HL-60 (cell line): ENCODE measurements around the gene SH2D3A.

Experiments
- GABPA ChIP-seq: IDR thresholded peaks from 2 replicates; pipeline ENCODE4 v1.6.1; 2012; ENCODE audit warnings: low read depth
- POLR2AphosphoS5 ChIP-seq: IDR thresholded peaks from 2 replicates; pipeline ENCODE4 v1.6.1; 2012; ENCODE audit warnings: low read depth
- TF ChIP-seq, protein P1 (sequence below): IDR thresholded peaks from one replicate; pipeline ENCODE4 v1.5.1; 2011; ENCODE audit warnings: low read length, control low read depth, inconsistent platforms; ENCODE audit not compliant: insufficient read depth
- TF ChIP-seq, protein P2 (sequence below): IDR thresholded peaks from 2 replicates; pipeline ENCODE4 v1.6.1; 2012; ENCODE audit warnings: low read depth; ENCODE audit not compliant: insufficient replicate concordance

DNA sequence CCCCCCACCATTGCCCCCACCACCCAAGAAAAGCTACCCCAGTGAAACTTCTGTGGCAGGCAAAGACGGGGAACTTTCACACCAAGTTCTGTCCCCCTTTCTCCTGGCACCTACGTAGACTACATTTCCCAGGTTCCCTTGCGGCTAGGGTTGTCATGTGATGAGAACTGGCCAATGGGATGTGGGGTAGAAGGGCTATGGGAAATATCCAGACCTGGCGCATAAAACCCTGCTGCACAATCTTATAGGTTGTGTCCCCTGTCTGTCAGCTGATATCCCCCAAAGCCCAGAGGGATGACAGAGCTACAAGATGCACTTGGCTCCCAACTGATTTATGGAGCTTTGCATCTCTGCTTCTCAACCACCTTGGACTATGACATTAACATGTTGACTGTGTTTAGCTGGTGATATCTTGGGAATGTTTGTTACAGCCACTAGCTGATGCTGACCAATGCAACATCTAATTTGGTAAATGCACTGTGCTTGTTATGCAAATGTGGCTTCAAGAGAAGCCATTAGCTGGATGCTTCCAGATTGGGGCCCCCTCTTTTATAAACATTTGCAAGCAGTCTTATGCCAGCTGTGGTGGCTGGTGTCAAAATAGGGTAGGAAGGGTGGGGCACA is 6.1 kb downstream of the SH2D3A start:
- TF ChIP-seq POLR2AphosphoS5 = no peak
- TF ChIP-seq, protein P1, sequence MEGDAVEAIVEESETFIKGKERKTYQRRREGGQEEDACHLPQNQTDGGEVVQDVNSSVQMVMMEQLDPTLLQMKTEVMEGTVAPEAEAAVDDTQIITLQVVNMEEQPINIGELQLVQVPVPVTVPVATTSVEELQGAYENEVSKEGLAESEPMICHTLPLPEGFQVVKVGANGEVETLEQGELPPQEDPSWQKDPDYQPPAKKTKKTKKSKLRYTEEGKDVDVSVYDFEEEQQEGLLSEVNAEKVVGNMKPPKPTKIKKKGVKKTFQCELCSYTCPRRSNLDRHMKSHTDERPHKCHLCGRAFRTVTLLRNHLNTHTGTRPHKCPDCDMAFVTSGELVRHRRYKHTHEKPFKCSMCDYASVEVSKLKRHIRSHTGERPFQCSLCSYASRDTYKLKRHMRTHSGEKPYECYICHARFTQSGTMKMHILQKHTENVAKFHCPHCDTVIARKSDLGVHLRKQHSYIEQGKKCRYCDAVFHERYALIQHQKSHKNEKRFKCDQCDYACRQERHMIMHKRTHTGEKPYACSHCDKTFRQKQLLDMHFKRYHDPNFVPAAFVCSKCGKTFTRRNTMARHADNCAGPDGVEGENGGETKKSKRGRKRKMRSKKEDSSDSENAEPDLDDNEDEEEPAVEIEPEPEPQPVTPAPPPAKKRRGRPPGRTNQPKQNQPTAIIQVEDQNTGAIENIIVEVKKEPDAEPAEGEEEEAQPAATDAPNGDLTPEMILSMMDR = no peak
- no peak for TF ChIP-seq GABPA
- TF ChIP-seq, protein P2, sequence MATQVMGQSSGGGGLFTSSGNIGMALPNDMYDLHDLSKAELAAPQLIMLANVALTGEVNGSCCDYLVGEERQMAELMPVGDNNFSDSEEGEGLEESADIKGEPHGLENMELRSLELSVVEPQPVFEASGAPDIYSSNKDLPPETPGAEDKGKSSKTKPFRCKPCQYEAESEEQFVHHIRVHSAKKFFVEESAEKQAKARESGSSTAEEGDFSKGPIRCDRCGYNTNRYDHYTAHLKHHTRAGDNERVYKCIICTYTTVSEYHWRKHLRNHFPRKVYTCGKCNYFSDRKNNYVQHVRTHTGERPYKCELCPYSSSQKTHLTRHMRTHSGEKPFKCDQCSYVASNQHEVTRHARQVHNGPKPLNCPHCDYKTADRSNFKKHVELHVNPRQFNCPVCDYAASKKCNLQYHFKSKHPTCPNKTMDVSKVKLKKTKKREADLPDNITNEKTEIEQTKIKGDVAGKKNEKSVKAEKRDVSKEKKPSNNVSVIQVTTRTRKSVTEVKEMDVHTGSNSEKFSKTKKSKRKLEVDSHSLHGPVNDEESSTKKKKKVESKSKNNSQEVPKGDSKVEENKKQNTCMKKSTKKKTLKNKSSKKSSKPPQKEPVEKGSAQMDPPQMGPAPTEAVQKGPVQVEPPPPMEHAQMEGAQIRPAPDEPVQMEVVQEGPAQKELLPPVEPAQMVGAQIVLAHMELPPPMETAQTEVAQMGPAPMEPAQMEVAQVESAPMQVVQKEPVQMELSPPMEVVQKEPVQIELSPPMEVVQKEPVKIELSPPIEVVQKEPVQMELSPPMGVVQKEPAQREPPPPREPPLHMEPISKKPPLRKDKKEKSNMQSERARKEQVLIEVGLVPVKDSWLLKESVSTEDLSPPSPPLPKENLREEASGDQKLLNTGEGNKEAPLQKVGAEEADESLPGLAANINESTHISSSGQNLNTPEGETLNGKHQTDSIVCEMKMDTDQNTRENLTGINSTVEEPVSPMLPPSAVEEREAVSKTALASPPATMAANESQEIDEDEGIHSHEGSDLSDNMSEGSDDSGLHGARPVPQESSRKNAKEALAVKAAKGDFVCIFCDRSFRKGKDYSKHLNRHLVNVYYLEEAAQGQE = no peak
